ENCODE data around the gene LRFN3.
"Not testable (repeated sequence)": the region's sequence is repeated elsewhere in the genome, so short reads cannot be mapped to it uniquely, and the experiment has no call there.

The LRFN3 gene

DNA sequence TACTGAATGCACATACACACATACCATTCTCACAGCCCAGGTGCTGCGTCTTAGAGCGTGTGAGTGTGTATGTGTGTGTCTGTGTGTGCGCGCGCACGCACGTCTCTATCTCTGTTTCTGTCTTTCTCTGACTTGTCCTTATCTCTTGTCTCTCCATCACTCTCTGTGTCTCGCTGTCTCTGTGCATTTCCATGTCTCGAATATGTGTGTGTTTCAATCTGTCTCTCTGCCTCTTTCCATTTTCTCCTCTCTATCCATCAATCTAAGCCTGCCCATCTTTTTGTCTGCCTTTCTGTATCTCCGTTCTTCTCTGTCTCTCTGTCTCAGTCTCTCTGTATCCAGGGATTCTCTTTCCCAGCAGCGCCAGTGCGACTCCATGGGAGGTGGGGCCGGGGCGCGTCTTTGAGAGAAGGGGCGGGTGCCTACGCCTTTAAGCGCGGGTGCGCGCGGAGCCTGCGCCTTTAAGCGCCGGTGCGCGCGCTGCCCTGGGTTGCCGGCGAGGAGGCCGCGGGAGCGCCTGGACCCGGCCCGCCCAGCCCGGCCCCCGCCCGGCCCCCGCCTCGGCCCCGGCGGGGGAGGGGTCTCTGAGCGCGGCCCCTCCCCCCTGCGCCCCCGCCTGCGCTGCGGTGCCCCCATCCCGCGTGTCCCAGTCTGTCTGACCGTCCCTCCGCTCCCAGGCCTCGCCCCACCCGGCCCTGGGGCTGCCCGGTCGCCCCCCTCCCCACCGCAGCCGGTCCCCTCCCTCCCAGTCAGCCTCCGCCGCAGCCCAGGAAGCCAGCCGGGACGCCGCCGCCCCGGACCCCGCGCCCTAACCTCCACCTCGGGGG lies at the start of gene LRFN3:
TSS of gene LRFN3 (plus strand) at position 464 of the 827 bp plus-strand sequence. CDS start 3,052 bp downstream, outside the sequence.
- no peak within 1 kb of the TSS for H3K27ac ChIP-seq (ENCODE audit: low read depth, low read length)

GRCh38 chr19:35887197-35887596 lies 49.0 kb upstream of the LRFN3 start:
- no peak overlapping the region for H3K9ac ChIP-seq (ENCODE audit: low read depth, low read length)
- H3K9me3 ChIP-seq (ENCODE audit: control insufficient read depth, insufficient read depth, low read length): no peaks in the 10 kb centered on the region
- H3K27me3 ChIP-seq (ENCODE audit: control insufficient read depth, insufficient read depth, low read length): no peaks in the 10 kb centered on the region
- H3K4me1 ChIP-seq (ENCODE audit: control insufficient read depth, insufficient read depth, low read length): no peaks in the 10 kb centered on the region
- no peak overlapping the region for H3K27ac ChIP-seq (ENCODE audit: low read depth, low read length)
- peaks cover 42% of the 10 kb centered on the region for H3K36me3 ChIP-seq (ENCODE audit: control insufficient read depth, insufficient read depth, low read length)
- H3K4me3 ChIP-seq (ENCODE audit: low read depth, low read length): no peak overlapping the region

More for the DNA sequence above, at the start of gene LRFN3:
- no peaks in the 10 kb centered on the region for H3K9me3 ChIP-seq (ENCODE audit: control insufficient read depth, insufficient read depth, low read length)
- no peaks in the 10 kb centered on the region for H3K27me3 ChIP-seq (ENCODE audit: control insufficient read depth, insufficient read depth, low read length)
- H3K9ac ChIP-seq (ENCODE audit: low read depth, low read length): 0 out of 2 replicates have a peak within 1 kb of the TSS, but pooled peaks have one; percentile 38
- peaks cover 16% of the 10 kb centered on the region; the same call in 1 of the 2 replicates for H3K36me3 ChIP-seq (ENCODE audit: control insufficient read depth, insufficient read depth, low read length)
- peaks cover 19% of the 10 kb centered on the region for H3K4me1 ChIP-seq (ENCODE audit: control insufficient read depth, insufficient read depth, low read length)
- H3K4me3 ChIP-seq (ENCODE audit: low read depth, low read length): peak within 1 kb of the TSS; percentile 76

DNA sequence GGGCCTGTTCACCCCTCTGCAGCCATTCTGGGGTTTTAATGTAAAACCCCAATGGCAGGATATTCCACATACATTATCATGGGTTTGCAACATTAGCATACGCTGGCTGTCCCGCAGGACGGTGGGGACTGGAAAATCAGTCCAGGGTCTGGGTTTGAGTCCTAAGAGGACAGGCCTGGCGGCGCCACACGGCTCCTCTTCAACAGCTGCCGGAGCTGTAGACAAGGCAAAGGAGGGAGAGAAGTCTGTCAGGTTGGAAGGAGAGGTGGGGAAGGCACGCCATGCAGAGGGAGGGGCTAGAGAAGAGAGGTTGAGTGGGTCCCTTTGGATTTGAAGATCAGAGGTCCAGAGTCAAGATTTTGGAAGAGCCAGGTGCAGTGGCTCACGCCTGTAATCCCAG lies 47.8 kb upstream of the LRFN3 start:
- no peak overlapping the region for H3K27ac ChIP-seq (ENCODE audit: low read depth, low read length)
- H3K9ac ChIP-seq (ENCODE audit: low read depth, low read length): no peak overlapping the region
- peaks cover 52% of the 10 kb centered on the region for H3K36me3 ChIP-seq (ENCODE audit: control insufficient read depth, insufficient read depth, low read length)

DNA sequence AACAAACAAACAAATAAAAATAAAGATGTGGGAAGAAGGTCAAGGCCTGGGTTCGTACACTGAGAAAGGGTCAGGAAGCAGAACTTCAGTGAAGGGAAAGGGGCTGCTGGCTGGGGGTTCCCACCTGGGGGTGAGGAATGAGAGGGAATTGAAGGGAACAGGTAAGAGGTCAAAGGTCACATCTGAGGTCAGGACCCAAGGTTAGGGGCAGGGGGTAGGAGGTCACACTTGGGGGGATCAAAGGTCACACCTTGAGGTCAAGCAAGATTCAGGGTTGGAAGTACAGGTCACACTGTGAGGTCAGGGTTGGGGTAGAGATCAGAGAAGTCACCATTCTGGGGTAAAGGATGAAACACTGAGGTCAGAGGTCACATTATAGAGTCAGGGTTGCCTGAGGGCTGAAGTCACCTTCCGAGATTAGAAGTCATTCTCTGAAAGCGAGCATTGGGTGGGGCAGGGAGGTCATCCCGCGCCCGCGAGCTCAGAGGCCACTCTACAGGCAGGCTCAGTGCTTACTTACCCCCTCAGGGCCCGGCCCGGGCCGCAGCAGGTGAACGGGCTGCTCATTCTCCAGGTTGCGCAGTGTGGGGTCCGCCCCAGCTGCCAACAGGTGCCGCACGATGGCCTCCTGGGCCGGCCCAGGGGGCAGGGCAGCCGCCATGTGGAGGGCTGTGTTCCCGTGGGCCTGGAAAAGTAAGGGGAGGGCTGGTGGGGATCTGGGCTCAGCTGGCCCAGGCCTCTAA lies 46.6 kb upstream of the LRFN3 start:
- H3K36me3 ChIP-seq (ENCODE audit: control insufficient read depth, insufficient read depth, low read length): peaks cover 58% of the 10 kb centered on the region
- H3K4me1 ChIP-seq (ENCODE audit: control insufficient read depth, insufficient read depth, low read length): no peaks in the 10 kb centered on the region
- H3K27me3 ChIP-seq (ENCODE audit: control insufficient read depth, insufficient read depth, low read length): no peaks in the 10 kb centered on the region
- H3K27ac ChIP-seq (ENCODE audit: low read depth, low read length): no peak overlapping the region
- H3K9me3 ChIP-seq (ENCODE audit: control insufficient read depth, insufficient read depth, low read length): no peaks in the 10 kb centered on the region
- no peak overlapping the region for H3K4me3 ChIP-seq (ENCODE audit: low read depth, low read length)
- no peak overlapping the region for H3K9ac ChIP-seq (ENCODE audit: low read depth, low read length)

More for the DNA sequence above, 47.8 kb upstream of the LRFN3 start:
- Histone ChIP-seq H3K9me3 (ENCODE audit: control insufficient read depth, insufficient read depth, low read length) (no peaks in the 10 kb centered on the region), H3K4me3 (ENCODE audit: low read depth, low read length) (no peak overlapping the region), H3K4me1 (ENCODE audit: control insufficient read depth, insufficient read depth, low read length) (no peaks in the 10 kb centered on the region), H3K27me3 (ENCODE audit: control insufficient read depth, insufficient read depth, low read length) (no peaks in the 10 kb centered on the region)

GRCh38 chr19:35890113-35890650 lies 46.0 kb upstream of the LRFN3 start:
- H3K4me1 ChIP-seq (ENCODE audit: control insufficient read depth, insufficient read depth, low read length): no peaks in the 10 kb centered on the region
- no peak overlapping the region for H3K4me3 ChIP-seq (ENCODE audit: low read depth, low read length)
- peaks cover 62% of the 10 kb centered on the region for H3K36me3 ChIP-seq (ENCODE audit: control insufficient read depth, insufficient read depth, low read length)
- H3K27me3 ChIP-seq (ENCODE audit: control insufficient read depth, insufficient read depth, low read length): no peaks in the 10 kb centered on the region
- no peak overlapping the region for H3K9ac ChIP-seq (ENCODE audit: low read depth, low read length)
- H3K27ac ChIP-seq (ENCODE audit: low read depth, low read length): no peak overlapping the region
- H3K9me3 ChIP-seq (ENCODE audit: control insufficient read depth, insufficient read depth, low read length): no peaks in the 10 kb centered on the region

GRCh38 chr19:35891819-35892218 lies 44.4 kb upstream of the LRFN3 start:
- H3K4me1 ChIP-seq (ENCODE audit: control insufficient read depth, insufficient read depth, low read length); H3K9me3 ChIP-seq (ENCODE audit: control insufficient read depth, insufficient read depth, low read length); H3K4me3 ChIP-seq (ENCODE audit: low read depth, low read length); H3K9ac ChIP-seq (ENCODE audit: low read depth, low read length); H3K27ac ChIP-seq (ENCODE audit: low read depth, low read length); H3K27me3 ChIP-seq (ENCODE audit: control insufficient read depth, insufficient read depth, low read length): not testable (repeated sequence)
- peaks cover 74% of the 10 kb centered on the region for H3K36me3 ChIP-seq (ENCODE audit: control insufficient read depth, insufficient read depth, low read length)

DNA sequence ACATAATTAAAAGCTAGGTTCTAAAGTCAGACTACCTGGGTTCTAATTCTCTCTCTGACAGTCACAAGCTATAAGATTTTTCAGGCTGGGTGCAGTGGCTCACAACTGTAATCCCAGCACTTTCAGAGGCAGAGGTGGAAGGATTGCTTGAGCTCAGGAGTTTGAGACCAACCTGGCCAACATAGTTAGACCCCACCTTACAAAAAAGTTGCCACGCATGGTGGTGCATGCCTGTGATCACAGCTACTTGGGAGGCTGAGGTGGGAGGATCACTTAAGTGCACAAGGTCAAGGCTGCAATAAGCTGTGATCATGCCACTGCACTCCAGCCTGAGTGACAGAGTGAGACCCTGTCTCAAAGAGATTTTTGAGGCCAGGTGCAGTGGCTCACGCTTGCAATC lies 41.8 kb upstream of the LRFN3 start:
- Histone ChIP-seq H3K4me1 (ENCODE audit: control insufficient read depth, insufficient read depth, low read length) (no peaks in the 10 kb centered on the region), H3K36me3 (ENCODE audit: control insufficient read depth, insufficient read depth, low read length) (peaks cover 67% of the 10 kb centered on the region), H3K4me3 (ENCODE audit: low read depth, low read length) (no peak overlapping the region), H3K27ac (ENCODE audit: low read depth, low read length) (no peak overlapping the region), H3K27me3 (ENCODE audit: control insufficient read depth, insufficient read depth, low read length) (no peaks in the 10 kb centered on the region), H3K9me3 (ENCODE audit: control insufficient read depth, insufficient read depth, low read length) (no peaks in the 10 kb centered on the region), H3K9ac (ENCODE audit: low read depth, low read length) (no peak overlapping the region)

DNA sequence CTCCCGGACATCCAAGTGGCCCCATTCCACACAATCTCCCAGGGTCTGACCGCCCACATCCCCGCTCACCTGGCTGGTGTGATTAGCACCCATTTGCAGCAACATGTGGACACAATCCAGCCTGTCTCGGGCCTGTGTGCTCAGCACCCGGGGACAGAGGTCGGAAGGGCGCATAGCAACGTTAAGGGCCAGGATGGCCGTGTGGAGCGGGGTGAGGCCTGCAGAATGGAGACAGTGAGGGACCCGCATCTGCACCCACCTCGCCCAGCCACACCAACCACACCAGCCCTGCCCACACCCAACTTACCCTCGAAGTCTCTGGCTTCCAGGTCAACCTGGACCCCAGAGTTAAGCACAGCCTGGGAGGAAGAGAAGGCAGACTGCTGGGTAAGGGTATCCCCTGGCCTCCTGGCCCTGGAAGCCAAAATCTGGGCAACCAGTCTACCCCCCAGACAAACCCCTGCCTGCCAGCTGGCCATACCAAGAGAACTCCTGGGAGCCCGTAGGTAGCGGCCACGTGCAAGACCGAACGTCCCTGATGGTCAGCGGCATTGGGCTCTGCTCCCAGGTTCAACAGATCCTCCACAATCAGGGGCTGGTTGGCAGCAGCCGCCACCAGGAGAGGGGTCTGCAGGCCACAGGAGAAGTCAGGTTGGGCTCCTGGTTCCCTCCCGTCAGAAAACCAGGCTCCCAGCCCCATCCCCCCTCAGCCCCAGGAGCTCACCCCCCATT lies 40.1 kb upstream of the LRFN3 start:
- H3K9ac ChIP-seq (ENCODE audit: low read depth, low read length): no peak overlapping the region
- no peaks in the 10 kb centered on the region for H3K9me3 ChIP-seq (ENCODE audit: control insufficient read depth, insufficient read depth, low read length)
- peaks cover 50% of the 10 kb centered on the region for H3K36me3 ChIP-seq (ENCODE audit: control insufficient read depth, insufficient read depth, low read length)

DNA sequence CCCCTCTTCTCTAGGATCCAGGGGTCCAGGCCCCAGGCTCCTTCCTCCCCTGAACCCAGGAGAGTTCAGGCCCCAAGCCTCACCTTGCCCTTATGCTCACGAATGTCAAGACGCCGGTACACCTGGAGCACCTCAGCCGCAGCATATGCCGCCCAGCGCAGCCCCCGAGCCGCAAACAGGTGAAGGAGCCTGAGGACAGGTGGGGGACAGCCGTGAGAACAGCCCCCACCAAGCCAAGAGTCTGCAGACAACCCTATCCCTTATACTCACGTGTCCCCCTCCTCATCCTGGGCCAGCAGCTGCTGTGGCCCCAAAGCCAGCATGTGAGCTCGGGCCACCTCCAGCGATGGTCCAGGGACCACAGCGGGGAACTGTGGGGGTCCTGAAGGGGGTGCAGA lies 39.5 kb upstream of the LRFN3 start:
- Histone ChIP-seq H3K9ac (ENCODE audit: low read depth, low read length) (no peak overlapping the region), H3K36me3 (ENCODE audit: control insufficient read depth, insufficient read depth, low read length) (peaks cover 48% of the 10 kb centered on the region), H3K4me1 (ENCODE audit: control insufficient read depth, insufficient read depth, low read length) (0 out of 2 replicates have a peak, but pooled peaks cover 5% of the 10 kb centered on the region), H3K4me3 (ENCODE audit: low read depth, low read length) (no peak overlapping the region), H3K27me3 (ENCODE audit: control insufficient read depth, insufficient read depth, low read length) (no peaks in the 10 kb centered on the region), H3K27ac (ENCODE audit: low read depth, low read length) (no peak overlapping the region), H3K9me3 (ENCODE audit: control insufficient read depth, insufficient read depth, low read length) (no peaks in the 10 kb centered on the region)

More for the DNA sequence above, 40.1 kb upstream of the LRFN3 start:
- Histone ChIP-seq H3K4me1 (ENCODE audit: control insufficient read depth, insufficient read depth, low read length) (0 out of 2 replicates have a peak, but pooled peaks cover 2% of the 10 kb centered on the region), H3K27ac (ENCODE audit: low read depth, low read length) (no peak overlapping the region), H3K4me3 (ENCODE audit: low read depth, low read length) (no peak overlapping the region), H3K27me3 (ENCODE audit: control insufficient read depth, insufficient read depth, low read length) (no peaks in the 10 kb centered on the region)

DNA sequence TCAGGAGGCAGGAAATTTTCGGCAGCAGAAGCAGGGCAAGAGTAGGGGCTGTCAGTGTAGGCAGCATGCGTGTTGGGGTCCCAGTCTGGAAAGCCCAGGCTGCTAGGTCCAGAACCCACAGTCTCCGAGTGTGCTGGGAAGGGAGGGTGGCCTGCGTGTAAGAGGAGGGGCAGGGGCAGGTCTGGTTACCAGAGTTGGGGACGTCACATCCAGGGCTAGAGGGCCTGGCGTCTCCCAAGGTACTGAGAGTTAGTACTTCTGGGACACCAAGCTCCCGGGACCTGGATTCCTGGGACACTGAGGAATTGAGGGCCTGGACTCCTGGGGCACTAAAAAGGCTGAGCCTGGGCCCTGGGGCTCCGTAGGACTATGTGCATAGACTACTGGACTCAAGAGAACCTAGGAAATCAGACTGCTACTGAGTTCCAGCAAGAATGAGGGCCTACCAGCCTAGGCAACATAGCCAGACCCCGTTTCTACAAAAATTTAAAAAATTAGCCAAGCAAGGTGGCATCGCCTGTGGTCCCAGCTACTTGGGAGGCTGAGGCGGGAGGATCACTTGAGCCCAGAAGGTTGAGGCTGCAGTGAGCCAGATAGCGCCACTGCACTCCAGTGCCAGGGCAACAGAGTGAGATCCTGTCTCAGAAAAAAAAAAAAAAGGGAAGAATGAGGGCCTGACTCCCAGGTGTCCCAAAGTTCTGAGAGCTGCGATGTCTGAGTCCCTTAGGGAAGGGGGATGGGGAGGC lies 38.3 kb upstream of the LRFN3 start:
- peak overlapping the region; percentile 93; the same call in 1 of the 2 replicates for H3K4me3 ChIP-seq (ENCODE audit: low read depth, low read length)
- H3K4me1 ChIP-seq (ENCODE audit: control insufficient read depth, insufficient read depth, low read length): 0 out of 2 replicates have a peak, but pooled peaks cover 5% of the 10 kb centered on the region
- H3K27ac ChIP-seq (ENCODE audit: low read depth, low read length): no peak overlapping the region
- H3K9me3 ChIP-seq (ENCODE audit: control insufficient read depth, insufficient read depth, low read length): no peaks in the 10 kb centered on the region
- H3K9ac ChIP-seq (ENCODE audit: low read depth, low read length): no peak overlapping the region
- peaks cover 7% of the 10 kb centered on the region; the same call in 1 of the 2 replicates for H3K27me3 ChIP-seq (ENCODE audit: control insufficient read depth, insufficient read depth, low read length)
- H3K36me3 ChIP-seq (ENCODE audit: control insufficient read depth, insufficient read depth, low read length): peaks cover 43% of the 10 kb centered on the region
